GM12891 (cell line): ENCODE measurements around the gene TCN2.

Experiments used
- PAX5 ChIP-seq: IDR thresholded peaks from 2 replicates; pipeline ENCODE4 v1.6.1; 2011; ENCODE audit warnings: low read length, moderate library complexity, mild to moderate bottlenecking; ENCODE audit not compliant: insufficient read depth, severe bottlenecking
- POLR2A ChIP-seq: IDR thresholded peaks from 2 replicates; pipeline ENCODE4 v1.6.1; 2011; ENCODE audit warnings: low read depth, low read length, control low read depth
- POLR2AphosphoS5 ChIP-seq: IDR thresholded peaks from 2 replicates; pipeline ENCODE4 v1.6.1; 2011; ENCODE audit warnings: low read depth, low read length, control low read depth
- POU2F2 ChIP-seq: IDR thresholded peaks from 2 replicates; pipeline ENCODE4 v1.6.1; 2011; ENCODE audit warnings: low read depth, mild to moderate bottlenecking, control low read depth, low read length, moderate library complexity
- SPI1 ChIP-seq: IDR thresholded peaks from 2 replicates; pipeline ENCODE4 v1.6.1; 2011; ENCODE audit warnings: low read depth, low read length, control low read depth
- TAF1 ChIP-seq: IDR thresholded peaks from 2 replicates; pipeline ENCODE4 v1.6.1; 2011; ENCODE audit warnings: low read depth, low read length, control low read depth

- TF ChIP-seq POLR2AphosphoS5 (no peak), POLR2A (no peak), SPI1 (no peak), TAF1 (no peak), POU2F2 (no peak), PAX5 (no peak)
These were observed 47.4 kb downstream of the TCN2 start for GRCh38 chr22:30654361-30654760.
